Heart right ventricle (tissue), 16 donors: ENCODE data around the gene ITPRID2. TPM values are rescaled to one million over a fixed set of nuclear protein-coding genes. Genes with fewer than 3 reads are reported as not detected.

ENCODE experiments used
- ATAC-seq, 8 donors: fragments of 200-7000 bp; cut with Tn5 transposase; one replicate each; pipeline ENCODE4 v1.9.1; 2020; ENCODE audit warnings: mild to moderate bottlenecking in 8 of 8, moderate library complexity in 8 of 8, moderate number of reproducible peaks in 1 of 8
- DNase-seq, 2 donors: peaks; one replicate each; pipeline ENCODE4 v3.0.0-alpha.2; 2020
- H3K27ac ChIP-seq, 10 donors: fragments of 200-600 bp; sonication (generic) in 2 of 10; one replicate each; pipeline versions ENCODE4 v1.5.0 to v1.8.0; 2020 to 2022; ENCODE audit warnings: mild to moderate bottlenecking in 3 of 10
- H3K27me3 ChIP-seq, 7 donors: fragments of 200-600 bp; one replicate each; pipeline ENCODE4 v1.8.0; 2021 to 2022; ENCODE audit warnings: mild to moderate bottlenecking in 2 of 7
- H3K36me3 ChIP-seq, 9 donors: fragments of 200-600 bp; sonication (generic) in 1 of 9; one replicate each; pipeline versions ENCODE4 v1.5.0 to v1.8.0; 2020 to 2022; ENCODE audit warnings: mild to moderate bottlenecking in 2 of 9
- H3K4me1 ChIP-seq, 9 donors: fragments of 200-600 bp; sonication (generic) in 1 of 9; one replicate each; pipeline versions ENCODE4 v1.5.0 to v1.8.0; 2020 to 2022; ENCODE audit warnings: mild to moderate bottlenecking in 4 of 9
- H3K4me3 ChIP-seq, 10 donors: fragments of 200-600 bp; sonication (generic) in 2 of 10; one replicate each; pipeline versions ENCODE4 v1.5.0 to v1.8.0; 2020 to 2022; ENCODE audit warnings: mild to moderate bottlenecking in 7 of 10, moderate library complexity in 2 of 10
- H3K9me3 ChIP-seq, 11 donors: fragments of 200-600 bp in 10 of 11; sonication (generic) in 2 of 11; one replicate each; pipeline versions ENCODE4 v1.5.0 to v1.8.0; 2013 to 2022; ENCODE audit warnings: mild to moderate bottlenecking in 2 of 11, control low read depth in 1 of 11, moderate library complexity in 1 of 11
- CTCF ChIP-seq, 9 donors: fragments of 200-600 bp; sonication (generic) in 2 of 9; IDR thresholded peaks; one replicate each; pipeline versions ENCODE4 v1.5.0 to v1.8.0; 2021 to 2022; ENCODE audit warnings: antibody characterized with exemption in 9 of 9, mild to moderate bottlenecking in 5 of 9, moderate library complexity in 1 of 9
- WGBS, 2 donors: extraction: QIAGEN DNeasy Blood & Tissue Kit; methylation state at CpG; one replicate each; pipeline ENCODE4 v1.1.7; 2013; ENCODE audit warnings: inconsistent platforms in 1 of 2; 5-methylcytosine and 5-hydroxymethylcytosine counted together
- intact Hi-C, 10 donors: fragments of 100-400 bp; cut with DNase I; formaldehyde crosslinking; loops; one replicate each; pipeline versions ENCODE4 v1.11.1 to v1.14.2; 2022
- polyA plus RNA-seq, 2 donors: library from polyadenylated mRNA; stranded (reverse); fragments of 200-250 nt; gene quantifications; one replicate each; pipeline ENCODE4 v1.2.3, GENCODE V29; 2013
- total RNA-seq, 10 donors: library from RNA; stranded (reverse); fragmentation: NEBNext Ultra II Directional in 3 of 10; extraction: Animal tissue kit (Norgen Biotek cat#: 25700) in 3 of 10; gene quantifications; one replicate each; pipeline versions ENCODE4 v1.2.1 to v1.2.4, GENCODE V29; 2021 to 2023
- donor health status: Arrhythmogenic right ventricular cardiomyopathy.
- donor health status: ischemic (EF 13 %, LVEDD 7.1; RV severe dilation, severe dysfunction).
- donor health status: healthy with polysubstance abuse.
- donor health status: DM: no; HTN: yes; CAD: no.
- donor health status: DM: no; HTN: no; CAD: no.
- donor health status: ischemic (EF 25% LVEDD 6.9; RV normal size, moderate dysfunction).
- donor health status: ischemic (EF 25% LVEDD 5.7; RV mildly dilated, moderate dysfunction).
- donor health status: healthy.
- donor health status: DM: yes; HTN: yes; CAD: no.
- donor health status: Ischemic cardiomyopathy.
- donor health status: ischemic (EF 35%, LVEDD 5.7; RV mildly dilated, moderate dysfunction).
- donor health status: nonischemic (EF 11% LVEDD 7.7; RV severe dilation, severe dysfunction).
- donor health status: DM: yes; HTN: yes; CAD: no.
- donor health status: PGD.
- donor health status: ischemic (EF 29% LVEDD 5.4; RV normal size, mild dysfunction).
- donor health status: nonischemic (EF 23%, LVEDD 6.1; RV moderate dilation, normal function).

ITPRID2 gene
- total and polyA plus RNA-seq, 12 donors = 30.6 to 119 (median 67.9) TPM

- TF ChIP-seq CTCF (IDR thresholded peaks at IDR 0.05) = no peak
- ATAC-seq = no peak
- DNase-seq = no peak
- Histone ChIP-seq H3K27me3 (no peaks in the 10 kb centered on the region), H3K27ac (no peak overlapping the region), H3K36me3 (no peaks in the 10 kb centered on the region), H3K4me3 (no peak overlapping the region), H3K4me1 (peaks cover 0 to 45% (median 21%) of the 10 kb centered on the region in 9 donors), H3K9me3 (no peaks in the 10 kb centered on the region)
- intact Hi-C loops = no loop called here
These were observed 44.4 kb upstream of the ITPRID2 start for GRCh38 chr2:181847198-181847556.

- Histone ChIP-seq H3K27ac (peak overlapping the region in 5 of 10 donors; percentile 4 to 54 (median 26)), H3K9me3 (no peaks in the 10 kb centered on the region), H3K4me1 (peaks cover 0 to 45% (median 21%) of the 10 kb centered on the region in 9 donors), H3K36me3 (no peaks in the 10 kb centered on the region), H3K4me3 (no peak overlapping the region), H3K27me3 (no peaks in the 10 kb centered on the region)
- no peak for TF ChIP-seq CTCF (IDR thresholded peaks at IDR 0.05)
- DNase-seq (no peak), ATAC-seq (peak in 1 of 8 donors; percentile 59)
- 33 to 45% methylated on average over 2 of the region's 2 CpGs for WGBS, 2 donors
- intact Hi-C loops = no loop called here
These were observed 43.8 kb upstream of the ITPRID2 start for GRCh38 chr2:181847702-181848101.

- WGBS, 2 donors = 61 to 68% methylated on average over 3 of the region's 3 CpGs
- no peaks in the 10 kb centered on the region for H3K27me3 ChIP-seq
- no peaks in the 10 kb centered on the region for H3K9me3 ChIP-seq
- no peaks in the 10 kb centered on the region for H3K36me3 ChIP-seq
- TF ChIP-seq CTCF (IDR thresholded peaks at IDR 0.05) = no peak
- DNase-seq (no peak), ATAC-seq (no peak)
- no peak overlapping the region for H3K4me3 ChIP-seq
- H3K4me1 ChIP-seq = peaks cover 0 to 45% (median 21%) of the 10 kb centered on the region in 9 donors
- intact Hi-C loops = no loop called here
- peak overlapping the region in 5 of 10 donors; percentile 4 to 54 (median 26) for H3K27ac ChIP-seq
These were observed 43.2 kb upstream of the ITPRID2 start for GRCh38 chr2:181848261-181848886.

GRCh38 chr2:181849601-181850000 lies 41.9 kb upstream of the ITPRID2 start:
- H3K4me1 ChIP-seq = peaks cover 0 to 45% (median 21%) of the 10 kb centered on the region in 9 donors
- ATAC-seq (no peak), DNase-seq (no peak)
- intact Hi-C loops = no loop called here
- no peaks in the 10 kb centered on the region for H3K9me3 ChIP-seq
- H3K36me3 ChIP-seq = no peaks in the 10 kb centered on the region
- no peaks in the 10 kb centered on the region for H3K27me3 ChIP-seq
- TF ChIP-seq CTCF (IDR thresholded peaks at IDR 0.05) = no peak
- 97 to 98% methylated on average over 1 of the region's 1 CpG for WGBS, 2 donors
- no peak overlapping the region for H3K27ac ChIP-seq
- no peak overlapping the region for H3K4me3 ChIP-seq
